WERI-Rb-1 (cell line): ENCODE results near the gene SPATA16.

Experiments used
- DNase-seq: peaks from one replicate; pipeline ENCODE4 v3.0.0-alpha.2; 2020
- H3K27ac ChIP-seq: fragments of 250-450 bp; sonication (Bioruptor Pico); 2 replicates; pipeline ENCODE4 v1.5.1; 2020; ENCODE audit warnings: mild to moderate bottlenecking, moderate library complexity
- H3K27me3 ChIP-seq: fragments of 250-450 bp; sonication (Bioruptor Pico); 2 replicates; pipeline ENCODE4 v1.5.1; 2021; ENCODE audit warnings: mild to moderate bottlenecking, low read depth, moderate library complexity; ENCODE audit not compliant: insufficient read depth, severe bottlenecking
- H3K36me3 ChIP-seq: fragments of 250-450 bp; sonication (Bioruptor Pico); 2 replicates; pipeline ENCODE4 v1.5.1; 2020; ENCODE audit warnings: mild to moderate bottlenecking, moderate library complexity
- H3K4me3 ChIP-seq: 2 replicates; pipeline ENCODE4 v1.5.1; 2011; ENCODE audit warnings: low read depth, mild to moderate bottlenecking, control low read depth, low read length
- H3K9me3 ChIP-seq: fragments of 250-450 bp; sonication (Bioruptor Pico); 2 replicates; pipeline ENCODE4 v1.5.1; 2021; ENCODE audit warnings: mild to moderate bottlenecking, moderate library complexity; ENCODE audit not compliant: severe bottlenecking
- CTCF ChIP-seq: IDR thresholded peaks from 2 replicates; pipeline ENCODE4 v1.5.1; 2011; ENCODE audit warnings: low read depth, mild to moderate bottlenecking, control low read depth, inconsistent platforms, low read length

SPATA16 gene

GRCh38 chr3:172839679-172840078 lies 301.4 kb downstream of the SPATA16 start:
- H3K36me3 ChIP-seq: no peaks in the 10 kb centered on the region
- TF ChIP-seq CTCF: no peak
- no peaks in the 10 kb centered on the region for H3K9me3 ChIP-seq
- no peaks in the 10 kb centered on the region for H3K27me3 ChIP-seq
- no peak for DNase-seq
- H3K27ac ChIP-seq: no peak overlapping the region
- no peak overlapping the region for H3K4me3 ChIP-seq
